ENCODE measurements around the gene CFAP298. TPM values are rescaled to one million over a fixed set of nuclear protein-coding genes. Genes with fewer than 3 reads are reported as not detected.

CFAP298 gene
- polyA plus RNA-seq, 2 donors: 36.1 to 47.3 TPM

DNA sequence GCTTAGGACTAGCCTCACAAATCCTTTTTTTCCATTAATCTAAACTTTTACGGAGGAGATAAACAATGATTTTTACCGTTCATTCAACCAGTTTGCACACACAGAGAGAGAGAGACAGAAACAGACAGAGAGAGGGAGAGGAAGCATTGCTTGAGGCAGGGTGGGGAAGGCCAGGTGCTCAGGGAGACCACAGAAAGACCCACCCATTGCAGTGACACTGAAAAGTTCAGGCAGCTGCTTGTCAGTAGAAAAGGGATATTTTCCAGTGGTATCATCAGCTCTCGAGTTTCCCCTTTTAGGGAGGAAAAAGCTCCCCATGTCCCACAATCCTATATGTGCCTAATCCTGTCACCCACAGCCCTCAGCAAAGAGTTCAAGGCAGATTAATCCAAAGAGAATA lies 54.1 kb downstream of the CFAP298 start:
- Histone ChIP-seq H3K27me3 (ENCODE audit: control insufficient read depth in 1 of 2, insufficient read depth in 2 of 2, low read length in 2 of 2) (no peaks in the 10 kb centered on the region), H3K4me3 (ENCODE audit: low read depth in 1 of 2, low read length in 2 of 2) (no peak overlapping the region), H3K36me3 (ENCODE audit: control insufficient read depth in 2 of 2, insufficient read depth in 2 of 2, low read length in 1 of 2) (no peaks in the 10 kb centered on the region), H3K9me3 (ENCODE audit: control insufficient read depth in 2 of 2, insufficient read depth in 1 of 2, low read depth in 1 of 2, low read length in 1 of 2) (no peaks in the 10 kb centered on the region), H3K4me1 (ENCODE audit: control insufficient read depth in 2 of 2, insufficient read depth in 2 of 2, low read length in 1 of 2) (no peaks in the 10 kb centered on the region), H3K27ac (ENCODE audit: low read depth in 2 of 2, low read length in 1 of 2) (no peak overlapping the region)
- WGBS, 2 donors: 74 to 80% methylated on average over 3 of the region's 3 CpGs

DNA sequence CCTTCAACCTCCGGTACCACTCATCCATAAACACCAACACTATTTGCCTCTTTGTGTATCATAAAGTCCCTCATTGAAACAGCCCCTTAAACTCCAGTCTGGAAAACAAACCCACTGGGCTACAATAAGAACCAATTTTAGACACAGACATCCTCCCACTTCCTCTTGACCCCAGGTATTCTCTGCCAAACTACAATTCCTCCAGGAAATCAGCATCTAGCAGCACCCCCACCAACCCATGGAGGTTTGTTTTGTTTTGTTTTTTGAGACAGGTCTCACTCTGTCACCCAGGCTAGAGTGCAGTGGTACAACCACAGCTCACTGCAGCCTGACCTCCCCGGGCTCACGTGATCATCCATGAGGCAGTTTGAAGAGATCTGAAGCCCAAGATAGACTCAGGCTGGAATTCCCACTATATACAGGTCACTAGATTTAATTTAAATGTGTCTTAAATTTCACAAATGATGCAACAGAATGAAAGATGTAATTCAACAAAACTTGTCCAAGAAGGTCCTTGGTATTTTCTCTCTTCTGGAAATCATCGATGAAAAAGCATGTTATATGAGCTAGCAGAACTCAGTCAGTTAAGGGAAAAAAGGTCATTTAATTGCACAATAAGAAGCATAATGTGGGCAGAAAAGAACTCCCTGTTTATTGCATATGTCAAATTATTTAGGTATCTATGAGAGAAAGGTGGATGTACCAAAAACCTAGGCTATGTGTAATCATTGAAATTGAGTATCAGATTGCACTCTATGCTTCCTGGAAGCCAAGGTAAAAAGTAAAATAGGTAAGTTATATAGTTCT lies 57.1 kb downstream of the CFAP298 start:
- H3K27me3 ChIP-seq (ENCODE audit: control insufficient read depth in 1 of 2, insufficient read depth in 2 of 2, low read length in 2 of 2): no peaks in the 10 kb centered on the region
- no peak overlapping the region for H3K4me3 ChIP-seq (ENCODE audit: low read depth in 1 of 2, low read length in 2 of 2)
- 93 to 94% methylated on average over 4 of the region's 4 CpGs for WGBS, 2 donors
- H3K4me1 ChIP-seq (ENCODE audit: control insufficient read depth in 2 of 2, insufficient read depth in 2 of 2, low read length in 1 of 2): no peaks in the 10 kb centered on the region
- no peak overlapping the region for H3K27ac ChIP-seq (ENCODE audit: low read depth in 2 of 2, low read length in 1 of 2)
- no peaks in the 10 kb centered on the region for H3K9me3 ChIP-seq (ENCODE audit: control insufficient read depth in 2 of 2, insufficient read depth in 1 of 2, low read depth in 1 of 2, low read length in 1 of 2)
- H3K36me3 ChIP-seq (ENCODE audit: control insufficient read depth in 2 of 2, insufficient read depth in 2 of 2, low read length in 1 of 2): no peaks in the 10 kb centered on the region

DNA sequence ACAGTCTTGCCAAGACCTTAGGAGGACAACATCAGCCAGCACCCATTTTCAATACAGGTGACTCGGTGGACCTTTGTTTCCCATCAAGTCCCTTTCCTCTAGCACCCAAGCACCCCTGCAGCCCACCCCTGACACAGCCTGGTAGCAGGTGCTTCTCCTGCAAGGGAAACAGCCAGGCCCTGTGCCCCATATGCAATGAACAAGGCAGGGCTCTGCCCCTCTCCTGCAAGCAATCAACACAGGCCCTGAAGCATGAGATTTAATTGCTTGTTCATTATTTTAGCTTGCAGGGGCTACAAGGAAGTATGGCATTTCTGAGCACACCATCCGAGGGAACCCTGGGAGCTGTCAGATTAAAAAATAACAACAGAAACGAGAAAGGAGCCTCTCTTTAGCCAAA lies 62.3 kb downstream of the CFAP298 start:
- no peaks in the 10 kb centered on the region for H3K9me3 ChIP-seq (ENCODE audit: control insufficient read depth in 2 of 2, insufficient read depth in 1 of 2, low read depth in 1 of 2, low read length in 1 of 2)
- no peaks in the 10 kb centered on the region for H3K4me1 ChIP-seq (ENCODE audit: control insufficient read depth in 2 of 2, insufficient read depth in 2 of 2, low read length in 1 of 2)
- H3K36me3 ChIP-seq (ENCODE audit: control insufficient read depth in 2 of 2, insufficient read depth in 2 of 2, low read length in 1 of 2): no peaks in the 10 kb centered on the region
- 77 to 85% methylated on average over 3 of the region's 3 CpGs for WGBS, 2 donors
- no peaks in the 10 kb centered on the region for H3K27me3 ChIP-seq (ENCODE audit: control insufficient read depth in 1 of 2, insufficient read depth in 2 of 2, low read length in 2 of 2)
- H3K27ac ChIP-seq (ENCODE audit: low read depth in 2 of 2, low read length in 1 of 2): no peak overlapping the region
- no peak overlapping the region for H3K4me3 ChIP-seq (ENCODE audit: low read depth in 1 of 2, low read length in 2 of 2)

DNA sequence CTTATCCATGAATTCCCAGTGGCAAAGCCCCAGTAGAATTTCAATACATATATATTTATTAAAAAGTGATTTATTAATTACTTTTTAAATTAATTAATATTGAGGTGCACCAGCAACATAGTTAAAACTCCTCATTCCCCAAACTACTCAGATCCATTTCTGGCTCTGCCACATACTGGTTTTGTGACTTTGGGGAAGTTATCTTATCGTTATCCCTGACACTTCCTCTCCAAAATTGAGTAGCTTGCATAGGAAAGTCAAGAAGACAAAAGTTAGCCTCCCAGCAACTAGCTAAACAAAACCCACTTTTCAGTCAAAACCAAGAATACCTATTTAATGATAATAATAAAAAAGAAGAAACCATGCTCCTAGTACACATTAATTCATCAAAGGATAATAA lies 62.7 kb downstream of the CFAP298 start:
- WGBS, 2 donors: 76 to 80% methylated on average over 1 of the region's 1 CpG
- H3K27me3 ChIP-seq (ENCODE audit: control insufficient read depth in 1 of 2, insufficient read depth in 2 of 2, low read length in 2 of 2): no peaks in the 10 kb centered on the region
- no peak overlapping the region for H3K27ac ChIP-seq (ENCODE audit: low read depth in 2 of 2, low read length in 1 of 2)
- no peaks in the 10 kb centered on the region for H3K4me1 ChIP-seq (ENCODE audit: control insufficient read depth in 2 of 2, insufficient read depth in 2 of 2, low read length in 1 of 2)
- no peak overlapping the region for H3K4me3 ChIP-seq (ENCODE audit: low read depth in 1 of 2, low read length in 2 of 2)
- H3K9me3 ChIP-seq (ENCODE audit: control insufficient read depth in 2 of 2, insufficient read depth in 1 of 2, low read depth in 1 of 2, low read length in 1 of 2): no peaks in the 10 kb centered on the region
- no peaks in the 10 kb centered on the region for H3K36me3 ChIP-seq (ENCODE audit: control insufficient read depth in 2 of 2, insufficient read depth in 2 of 2, low read length in 1 of 2)

Other genes with a start within 250 kb of the CFAP298 start
- gene URB1, start 219.4 kb downstream of the CFAP298 start, polyA plus RNA-seq: 1 to 10 TPM; 4.6 to 5.5 TPM
- 10 to 100 TPM; 18.3 to 21.1 TPM for gene EVA1C, start 199.7 kb downstream of the CFAP298 start, polyA plus RNA-seq
- gene TCP10L, start 26.9 kb downstream of the CFAP298 start, polyA plus RNA-seq: under 1 TPM; 0.15 to 0.67 TPM
- gene SYNJ1, start 115.6 kb upstream of the CFAP298 start, polyA plus RNA-seq: 1 to 10 TPM; 2.3 to 3.8 TPM
- 10 to 100 TPM in 1 of 2 donors, 1 to 10 TPM in 1; 9.0 to 21.1 TPM for gene PAXBP1, start 159.4 kb upstream of the CFAP298 start, polyA plus RNA-seq

All from esophagus (tissue), 2 donors.